ENCODE results near the gene RPH3AL.
"Not testable (repeated sequence)": the region's sequence is repeated elsewhere in the genome, so short reads cannot be mapped to it uniquely, and the experiment has no call there.

The RPH3AL gene

GRCh38 chr17:320809-321385 is 31.7 kb downstream of the RPH3AL start:
- DNase-seq (ENCODE audit: extremely low read depth in 1 of 2, low read depth in 1 of 2), result no peak

GRCh38 chr17:320139-320538 is 32.5 kb downstream of the RPH3AL start:
- no peak for DNase-seq (ENCODE audit: extremely low read depth in 1 of 2, low read depth in 1 of 2)

- no peak for DNase-seq (ENCODE audit: extremely low read depth in 1 of 2, low read depth in 1 of 2)
Observed at GRCh38 chr17:319266-319665, 33.3 kb downstream of the RPH3AL start.

- not testable (repeated sequence) for DNase-seq (ENCODE audit: extremely low read depth in 1 of 2, low read depth in 1 of 2)
Observed at GRCh38 chr17:317070-317469, 35.5 kb downstream of the RPH3AL start.

GRCh38 chr17:315399-315798 is 37.2 kb downstream of the RPH3AL start:
- DNase-seq (ENCODE audit: extremely low read depth in 1 of 2, low read depth in 1 of 2), result not testable (repeated sequence)

GRCh38 chr17:314614-314944 is 38.0 kb downstream of the RPH3AL start:
- not testable (repeated sequence) for DNase-seq (ENCODE audit: extremely low read depth in 1 of 2, low read depth in 1 of 2)

GRCh38 chr17:313911-314613 is 38.5 kb downstream of the RPH3AL start:
- no peak for DNase-seq (ENCODE audit: extremely low read depth in 1 of 2, low read depth in 1 of 2)

GRCh38 chr17:313231-313630 is 39.4 kb downstream of the RPH3AL start:
- no peak for DNase-seq (ENCODE audit: extremely low read depth in 1 of 2, low read depth in 1 of 2)

- DNase-seq (ENCODE audit: extremely low read depth in 1 of 2, low read depth in 1 of 2), result no peak
Observed at GRCh38 chr17:312476-313148, 40.0 kb downstream of the RPH3AL start.

- no peak for DNase-seq (ENCODE audit: extremely low read depth in 1 of 2, low read depth in 1 of 2)
Observed at GRCh38 chr17:311119-311782, 41.4 kb downstream of the RPH3AL start.

GRCh38 chr17:310111-311010 is 42.2 kb downstream of the RPH3AL start:
- DNase-seq (ENCODE audit: extremely low read depth in 1 of 2, low read depth in 1 of 2), result no peak

- DNase-seq (ENCODE audit: extremely low read depth in 1 of 2, low read depth in 1 of 2), result no peak
Observed at GRCh38 chr17:309361-309888, 43.2 kb downstream of the RPH3AL start.

GRCh38 chr17:307741-308507 is 44.7 kb downstream of the RPH3AL start:
- no peak for DNase-seq (ENCODE audit: extremely low read depth in 1 of 2, low read depth in 1 of 2)

GRCh38 chr17:307295-307691 is 45.3 kb downstream of the RPH3AL start:
- DNase-seq (ENCODE audit: extremely low read depth in 1 of 2, low read depth in 1 of 2), result no peak

GRCh38 chr17:306536-307294 is 45.9 kb downstream of the RPH3AL start:
- no peak for DNase-seq (ENCODE audit: extremely low read depth in 1 of 2, low read depth in 1 of 2)

GRCh38 chr17:306116-306515 is 46.5 kb downstream of the RPH3AL start:
- no peak for DNase-seq (ENCODE audit: extremely low read depth in 1 of 2, low read depth in 1 of 2)

GRCh38 chr17:305090-305976 is 47.3 kb downstream of the RPH3AL start:
- no peak for DNase-seq (ENCODE audit: extremely low read depth in 1 of 2, low read depth in 1 of 2)

- no peak for DNase-seq (ENCODE audit: extremely low read depth in 1 of 2, low read depth in 1 of 2)
Observed at GRCh38 chr17:304461-304860, 48.1 kb downstream of the RPH3AL start.
